Ishikawa (cell line): ENCODE data around the gene RPUSD1.
A peak's percentile ranks its signal among the peaks of the same experiment; 100 is the strongest.

Experiments used
- CEBPB ChIP-seq: IDR thresholded peaks from 2 replicates; pipeline ENCODE4 v1.6.1; 2012
- CREB1 ChIP-seq: IDR thresholded peaks from 2 replicates; pipeline ENCODE4 v1.6.1; 2012; ENCODE audit warnings: low read depth
- EGR1 ChIP-seq: IDR thresholded peaks from 2 replicates; pipeline ENCODE4 v1.6.1; 2012
- EP300 ChIP-seq: IDR thresholded peaks from 2 replicates; pipeline ENCODE4 v1.6.1; 2012; ENCODE audit warnings: borderline replicate concordance
- FOXM1 ChIP-seq: IDR thresholded peaks from 2 replicates; pipeline ENCODE4 v1.6.1; 2012; ENCODE audit warnings: low read depth, borderline replicate concordance
- NFIC ChIP-seq: IDR thresholded peaks from 2 replicates; pipeline ENCODE4 v1.6.1; 2012
- RAD21 ChIP-seq: IDR thresholded peaks from 2 replicates; pipeline ENCODE4 v1.6.1; 2012; ENCODE audit warnings: low read depth
- TAF1 ChIP-seq: IDR thresholded peaks from 2 replicates; pipeline ENCODE4 v1.6.1; 2012; ENCODE audit warnings: low read depth, mild to moderate bottlenecking
- TCF12 ChIP-seq: IDR thresholded peaks from 2 replicates; pipeline ENCODE4 v1.6.1; 2012; ENCODE audit warnings: low read depth
- TEAD4 ChIP-seq: IDR thresholded peaks from 2 replicates; pipeline ENCODE4 v1.6.1; 2012
- YY1 ChIP-seq: IDR thresholded peaks from 2 replicates; pipeline ENCODE4 v1.6.1; 2012; ENCODE audit warnings: low read depth
- ZBTB7A ChIP-seq: IDR thresholded peaks from 2 replicates; pipeline ENCODE4 v1.6.1; 2012; ENCODE audit warnings: low read depth
- TF ChIP-seq, protein P1 (sequence below): IDR thresholded peaks from 2 replicates; pipeline ENCODE4 v1.6.1; 2012
- TF ChIP-seq, protein P2 (sequence below): IDR thresholded peaks from 2 replicates; pipeline ENCODE4 v1.6.1; 2012; ENCODE audit warnings: low read depth, mild to moderate bottlenecking
- TF ChIP-seq, protein P3 (sequence below): IDR thresholded peaks from 2 replicates; pipeline ENCODE4 v1.6.1; 2012

Gene RPUSD1

DNA sequence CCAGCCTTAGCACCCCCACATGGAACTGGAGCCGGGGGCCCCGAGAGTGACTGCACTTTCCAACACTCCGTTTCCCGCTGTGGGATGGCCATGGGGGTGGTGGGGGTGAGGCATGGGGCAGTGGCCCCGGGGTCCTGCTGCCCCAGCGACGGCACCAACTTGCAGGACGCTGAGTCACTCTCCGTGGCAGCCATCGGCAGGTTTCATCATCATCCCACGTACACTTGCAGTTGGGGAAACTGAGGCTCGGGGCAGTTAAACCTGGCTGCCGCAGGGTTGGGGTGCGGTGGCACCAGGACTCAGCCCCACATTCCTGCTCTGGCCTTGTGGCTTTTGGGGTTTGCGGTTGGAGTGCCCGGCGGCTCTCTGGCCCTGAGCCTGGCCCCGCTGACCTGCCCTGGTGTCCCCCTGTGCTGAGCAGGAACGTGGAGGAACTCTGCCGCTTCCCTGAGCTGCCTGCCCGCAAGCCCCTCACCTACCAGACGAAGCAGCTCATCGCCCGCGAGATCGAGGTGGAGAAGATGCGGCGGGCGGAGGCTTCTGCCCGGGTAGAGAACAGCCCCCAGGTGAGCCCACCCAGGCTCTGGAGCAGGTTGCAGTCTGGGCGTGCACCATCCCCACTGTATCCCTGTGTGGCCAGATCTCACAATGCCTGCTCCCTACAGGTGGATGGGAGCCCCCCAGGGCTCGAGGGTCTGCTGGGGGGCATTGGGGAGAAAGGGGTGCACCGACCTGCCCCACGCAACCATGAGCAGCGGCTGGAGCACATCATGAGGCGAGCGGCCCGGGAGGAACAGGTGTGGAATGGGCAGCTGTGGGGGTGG is 8.3 kb upstream of the RPUSD1 start:
- TF ChIP-seq, protein P1, sequence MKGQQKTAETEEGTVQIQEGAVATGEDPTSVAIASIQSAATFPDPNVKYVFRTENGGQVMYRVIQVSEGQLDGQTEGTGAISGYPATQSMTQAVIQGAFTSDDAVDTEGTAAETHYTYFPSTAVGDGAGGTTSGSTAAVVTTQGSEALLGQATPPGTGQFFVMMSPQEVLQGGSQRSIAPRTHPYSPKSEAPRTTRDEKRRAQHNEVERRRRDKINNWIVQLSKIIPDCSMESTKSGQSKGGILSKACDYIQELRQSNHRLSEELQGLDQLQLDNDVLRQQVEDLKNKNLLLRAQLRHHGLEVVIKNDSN, result no peak
- TF ChIP-seq EGR1, result no peak
- no peak for TF ChIP-seq EP300
- TF ChIP-seq YY1, result no peak
- TF ChIP-seq NFIC, result no peak
- TF ChIP-seq, protein P2, sequence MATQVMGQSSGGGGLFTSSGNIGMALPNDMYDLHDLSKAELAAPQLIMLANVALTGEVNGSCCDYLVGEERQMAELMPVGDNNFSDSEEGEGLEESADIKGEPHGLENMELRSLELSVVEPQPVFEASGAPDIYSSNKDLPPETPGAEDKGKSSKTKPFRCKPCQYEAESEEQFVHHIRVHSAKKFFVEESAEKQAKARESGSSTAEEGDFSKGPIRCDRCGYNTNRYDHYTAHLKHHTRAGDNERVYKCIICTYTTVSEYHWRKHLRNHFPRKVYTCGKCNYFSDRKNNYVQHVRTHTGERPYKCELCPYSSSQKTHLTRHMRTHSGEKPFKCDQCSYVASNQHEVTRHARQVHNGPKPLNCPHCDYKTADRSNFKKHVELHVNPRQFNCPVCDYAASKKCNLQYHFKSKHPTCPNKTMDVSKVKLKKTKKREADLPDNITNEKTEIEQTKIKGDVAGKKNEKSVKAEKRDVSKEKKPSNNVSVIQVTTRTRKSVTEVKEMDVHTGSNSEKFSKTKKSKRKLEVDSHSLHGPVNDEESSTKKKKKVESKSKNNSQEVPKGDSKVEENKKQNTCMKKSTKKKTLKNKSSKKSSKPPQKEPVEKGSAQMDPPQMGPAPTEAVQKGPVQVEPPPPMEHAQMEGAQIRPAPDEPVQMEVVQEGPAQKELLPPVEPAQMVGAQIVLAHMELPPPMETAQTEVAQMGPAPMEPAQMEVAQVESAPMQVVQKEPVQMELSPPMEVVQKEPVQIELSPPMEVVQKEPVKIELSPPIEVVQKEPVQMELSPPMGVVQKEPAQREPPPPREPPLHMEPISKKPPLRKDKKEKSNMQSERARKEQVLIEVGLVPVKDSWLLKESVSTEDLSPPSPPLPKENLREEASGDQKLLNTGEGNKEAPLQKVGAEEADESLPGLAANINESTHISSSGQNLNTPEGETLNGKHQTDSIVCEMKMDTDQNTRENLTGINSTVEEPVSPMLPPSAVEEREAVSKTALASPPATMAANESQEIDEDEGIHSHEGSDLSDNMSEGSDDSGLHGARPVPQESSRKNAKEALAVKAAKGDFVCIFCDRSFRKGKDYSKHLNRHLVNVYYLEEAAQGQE, result no peak
- no peak for TF ChIP-seq CEBPB

DNA sequence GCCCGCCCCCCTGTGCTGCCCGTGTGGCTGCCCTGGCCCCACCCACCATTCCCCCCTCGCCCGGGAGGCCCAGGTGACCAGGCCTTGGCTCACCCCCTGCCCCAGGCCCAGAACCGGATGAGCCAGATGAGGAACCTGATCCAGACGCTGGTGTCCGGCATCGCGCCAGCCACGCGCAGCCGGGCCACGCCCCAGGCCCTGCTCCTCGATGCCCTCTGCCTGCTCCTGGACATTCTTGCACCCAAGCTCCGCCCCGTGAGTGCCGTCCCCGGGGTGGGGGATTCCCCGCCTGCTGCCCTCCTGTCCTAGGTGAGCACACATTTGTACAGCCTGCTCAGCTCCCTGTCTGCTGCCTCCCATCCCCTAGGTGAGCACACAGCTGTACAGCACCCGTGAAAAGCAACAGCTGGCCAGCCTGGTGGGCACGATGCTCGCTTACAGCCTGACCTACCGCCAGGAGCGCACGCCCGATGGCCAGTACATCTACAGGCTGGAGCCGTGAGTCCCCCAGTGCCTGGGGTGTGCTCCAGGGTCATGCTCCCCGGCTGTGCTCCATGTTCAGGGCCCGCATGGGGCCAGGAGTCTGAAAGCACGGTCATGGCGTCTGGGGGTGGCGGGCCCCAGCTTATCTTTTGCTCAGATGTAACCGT is 7.5 kb upstream of the RPUSD1 start:
- TF ChIP-seq, protein P3, sequence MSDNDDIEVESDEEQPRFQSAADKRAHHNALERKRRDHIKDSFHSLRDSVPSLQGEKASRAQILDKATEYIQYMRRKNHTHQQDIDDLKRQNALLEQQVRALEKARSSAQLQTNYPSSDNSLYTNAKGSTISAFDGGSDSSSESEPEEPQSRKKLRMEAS, result peak; percentile 88
- TF ChIP-seq ZBTB7A, result 0 out of 2 replicates have a peak, but pooled peaks have one; percentile 5
- no peak; the same call in 1 of the 2 replicates for TF ChIP-seq RAD21
- peak; percentile 93 for TF ChIP-seq NFIC
- TF ChIP-seq, protein P2, result no peak
- peak; percentile 91; the same call in 1 of the 2 replicates for TF ChIP-seq TCF12
- no peak for TF ChIP-seq YY1
- TF ChIP-seq FOXM1, result no peak
- TF ChIP-seq, protein P1, result peak; percentile 73
- no peak for TF ChIP-seq CREB1
- no peak for TF ChIP-seq EGR1
- TF ChIP-seq TEAD4, result peak; percentile 71
- TF ChIP-seq CEBPB, result no peak
- TF ChIP-seq TAF1, result no peak
- peak; percentile 60; the same call in 1 of the 2 replicates for TF ChIP-seq EP300

DNA sequence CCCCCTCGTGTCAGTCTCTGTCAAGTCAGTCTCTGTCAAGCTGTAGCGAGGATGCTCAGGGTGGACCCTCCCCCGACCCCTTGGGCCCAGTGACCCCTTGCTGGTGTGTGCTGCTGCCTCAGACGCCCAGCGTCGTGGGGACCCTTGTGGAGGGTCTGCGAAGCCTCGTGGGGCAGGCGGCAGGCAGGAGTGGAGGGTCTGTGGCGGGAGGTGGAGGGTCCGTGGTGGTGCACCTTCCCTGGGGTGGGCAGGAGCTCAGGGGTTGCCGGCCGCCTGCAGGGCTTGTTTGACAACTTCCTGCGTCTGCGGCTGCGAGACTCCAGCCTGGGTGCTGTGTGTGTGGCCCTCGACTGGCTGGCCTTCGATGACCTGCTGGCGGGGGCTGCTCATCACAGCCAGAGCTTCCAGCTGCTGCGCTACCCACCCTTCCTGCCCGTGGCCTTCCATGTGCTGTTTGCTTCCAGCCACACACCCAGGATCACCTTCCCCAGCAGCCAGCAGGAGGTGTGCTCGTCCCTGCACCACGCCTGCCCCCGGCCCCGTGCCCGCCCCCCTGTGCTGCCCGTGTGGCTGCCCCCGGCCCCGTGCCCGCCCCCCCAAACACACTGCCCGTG is 6.8 kb upstream of the RPUSD1 start:
- TF ChIP-seq, protein P2, result no peak
- TF ChIP-seq CEBPB, result no peak
- peak; percentile 79 for TF ChIP-seq ZBTB7A
- TF ChIP-seq, protein P1, result no peak
- TF ChIP-seq NFIC, result no peak
- TF ChIP-seq EP300, result no peak
